GM21360 (cell line): Measurements from ENCODE around the gene SHOC2.
"Not testable (repeated sequence)": the region's sequence is repeated elsewhere in the genome, so short reads cannot be mapped to it uniquely, and the experiment has no call there.

Experiments used
- ATAC-seq: cut with Tn5 transposase; IDR thresholded peaks from one replicate; pipeline ENCODE4 v1.9.1; 2021; ENCODE audit warnings: mild to moderate bottlenecking, moderate library complexity; ENCODE audit not compliant: unreplicated experiment

SHOC2 gene

DNA sequence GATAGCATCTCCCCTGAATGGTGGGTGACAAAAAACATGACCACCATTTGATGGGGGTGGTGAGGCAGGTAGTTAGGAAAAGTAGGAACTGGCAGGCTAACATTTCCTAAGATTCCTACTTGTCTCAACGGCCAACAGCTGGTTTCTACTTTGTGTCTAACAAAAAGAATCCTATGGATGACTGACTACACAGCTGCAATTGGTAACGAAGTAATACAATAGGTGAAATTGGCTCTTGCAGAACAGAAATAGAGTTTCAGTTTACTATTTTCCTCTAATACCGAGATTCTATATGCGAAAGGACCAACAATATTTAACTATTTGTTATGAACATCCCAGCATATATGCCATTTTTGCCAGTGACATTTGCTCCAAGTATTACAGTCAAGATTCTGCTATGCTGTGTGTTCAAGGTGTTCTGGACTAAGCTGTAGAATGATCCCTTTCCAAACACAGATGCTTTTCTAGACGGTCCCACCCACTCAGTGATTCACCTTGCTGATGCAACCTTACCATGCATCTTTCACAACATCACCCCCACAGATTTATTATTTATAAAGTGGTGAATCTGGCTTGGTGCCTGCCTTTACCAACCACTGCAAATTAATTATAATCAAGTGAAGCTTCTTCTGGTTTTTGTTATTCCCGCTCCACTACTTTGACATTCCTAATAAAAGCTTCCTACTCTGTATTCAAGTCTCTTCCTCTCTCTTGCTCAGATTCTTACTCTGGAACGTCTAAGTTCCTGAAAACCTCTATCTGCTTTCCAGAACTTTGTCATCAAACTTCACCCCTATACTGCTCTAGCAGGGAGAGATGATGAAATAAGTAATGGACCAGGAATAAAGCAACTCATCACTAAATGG is 17.2 kb upstream of the SHOC2 start:
- ATAC-seq, result no peak

GRCh38 chr10:110903280-110904278 is 15.8 kb upstream of the SHOC2 start:
- ATAC-seq, result peak; percentile 75

- no peak for ATAC-seq
Measured at GRCh38 chr10:110910138-110910537, 9.3 kb upstream of the SHOC2 start.

- no peak for ATAC-seq
Measured at GRCh38 chr10:110912374-110912773, 7.0 kb upstream of the SHOC2 start.

DNA sequence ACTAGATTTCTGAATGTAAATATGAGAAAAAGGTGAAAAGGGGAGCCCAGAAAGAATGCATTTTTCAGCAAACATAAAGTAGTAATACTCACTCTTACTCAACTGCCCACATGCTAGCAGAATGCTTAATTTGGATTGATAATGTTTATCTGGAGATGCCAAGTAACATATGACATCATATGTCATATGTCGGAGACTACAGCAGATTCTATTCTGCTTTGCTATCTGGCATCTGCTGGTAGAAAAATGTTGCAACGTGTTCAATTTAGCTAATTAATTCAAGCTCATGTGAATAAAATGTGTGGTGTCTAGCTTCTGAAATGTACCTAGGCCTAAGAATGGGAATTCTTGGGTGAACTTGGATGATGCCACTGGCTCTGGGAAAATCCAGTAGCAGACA is 5.0 kb upstream of the SHOC2 start:
- no peak for ATAC-seq

- no peak for ATAC-seq
Measured at GRCh38 chr10:110915035-110915434, 4.4 kb upstream of the SHOC2 start.

DNA sequence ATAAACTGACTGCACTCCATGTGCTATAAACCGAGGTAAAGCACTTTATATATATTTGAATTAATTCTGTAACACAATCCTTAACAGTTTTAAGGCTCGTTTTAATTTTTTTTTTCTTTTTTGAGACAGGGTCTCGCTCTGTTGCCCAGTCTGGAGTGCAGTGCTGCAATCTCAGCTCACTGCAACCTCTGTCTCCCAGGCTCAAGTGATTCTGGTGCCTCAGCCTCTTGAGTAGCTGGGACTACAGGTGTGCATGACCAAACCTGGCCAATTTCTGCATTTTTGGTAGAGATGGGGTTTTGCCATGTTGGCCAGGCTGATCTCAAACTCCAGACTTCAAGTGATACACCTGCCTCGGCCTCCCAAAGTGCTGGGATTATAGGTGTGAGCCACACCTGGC is 3.8 kb upstream of the SHOC2 start:
- not testable (repeated sequence) for ATAC-seq

GRCh38 chr10:110916554-110917346 is 2.7 kb upstream of the SHOC2 start:
- no peak for ATAC-seq

- ATAC-seq, result no peak
Measured at GRCh38 chr10:110918269-110918642, 1.1 kb upstream of the SHOC2 start.

GRCh38 chr10:110918643-110919348 is 608 bp upstream of the SHOC2 start, which contains the start of gene BBIP1:
BBIP1 (minus strand) TSS chr10:110919180; CDS start chr10:110918157, 1,023 bp downstream.
- ATAC-seq, result peak; percentile 86

- peak; percentile 23 for ATAC-seq
Measured at GRCh38 chr10:110919971-110920881, 822 bp downstream of the SHOC2 start.

DNA sequence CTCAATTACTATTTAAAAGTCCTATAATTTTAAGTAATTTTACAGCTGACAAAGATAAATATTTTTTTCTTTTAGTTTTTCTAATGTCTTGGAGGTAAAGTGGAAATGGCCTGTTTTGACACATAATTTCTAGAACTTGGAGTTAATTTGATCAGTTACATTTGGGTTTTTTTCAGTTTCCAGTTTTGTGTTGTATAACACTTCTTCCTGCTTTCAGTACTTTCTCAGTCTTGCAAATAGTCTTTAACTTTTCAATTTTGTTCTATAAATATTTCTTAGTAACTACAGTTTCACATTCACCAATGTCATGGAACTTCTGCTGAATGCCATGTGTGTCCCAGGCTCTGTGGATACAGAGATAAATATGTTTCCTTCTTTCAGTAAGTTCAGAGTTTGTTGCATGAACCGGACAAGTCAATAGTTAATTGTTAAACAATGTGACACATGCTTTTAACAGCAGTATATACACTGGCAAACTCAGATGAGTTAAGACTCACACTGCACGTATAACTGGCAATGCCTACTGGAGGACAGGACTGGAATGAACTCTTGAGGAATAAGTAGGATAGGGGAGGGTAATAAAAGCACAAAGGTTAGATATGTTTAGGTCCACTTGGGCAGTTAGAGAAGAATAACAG is 4.6 kb downstream of the SHOC2 start:
- ATAC-seq, result no peak

GRCh38 chr10:110927461-110927860 is 8.1 kb downstream of the SHOC2 start:
- ATAC-seq, result no peak

GRCh38 chr10:110931769-110932381 is 12.5 kb downstream of the SHOC2 start:
- no peak for ATAC-seq

- ATAC-seq, result no peak
Measured at GRCh38 chr10:110932505-110933180, 13.2 kb downstream of the SHOC2 start.

DNA sequence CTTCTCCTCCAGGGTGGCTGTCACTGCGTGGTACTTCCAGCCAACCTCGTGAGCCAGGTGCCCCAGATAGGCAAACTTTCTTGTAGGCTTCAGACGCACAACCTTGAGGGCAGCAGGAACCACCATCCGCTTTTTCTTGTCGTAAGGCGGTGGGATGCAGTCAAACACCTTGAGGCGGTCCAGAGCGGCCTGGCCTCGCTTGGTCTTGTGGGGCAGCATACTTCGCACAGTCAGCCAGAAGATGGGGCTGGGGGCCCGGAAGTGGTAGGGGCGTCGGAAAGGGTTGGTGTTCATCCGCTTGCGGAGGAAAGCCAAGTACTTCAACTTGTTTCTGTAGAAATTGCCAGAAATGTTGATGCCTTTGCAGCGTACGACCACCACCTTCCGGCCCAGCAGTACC is 17.4 kb downstream of the SHOC2 start:
- no peak for ATAC-seq

DNA sequence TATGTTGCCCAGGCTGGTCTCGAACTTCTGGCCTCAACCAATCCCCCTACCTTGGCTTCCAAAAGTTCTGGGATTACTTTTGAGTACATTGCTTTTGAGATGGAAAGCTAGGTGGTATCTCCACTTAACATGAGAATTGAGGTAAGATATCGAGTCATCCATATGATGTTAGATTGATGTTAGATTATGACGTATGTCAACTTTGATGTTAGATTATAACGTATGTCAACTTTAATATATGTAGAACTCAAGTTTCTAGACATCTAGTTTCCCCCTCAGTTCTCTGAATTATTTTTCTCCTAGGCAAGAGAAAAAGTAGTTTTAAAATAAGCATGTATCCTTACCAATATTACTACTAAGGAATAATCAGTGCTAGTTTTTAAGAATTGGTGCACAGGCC is 20.0 kb downstream of the SHOC2 start:
- ATAC-seq, result no peak
